A673 (cell line): ENCODE measurements around the gene TMED6. TPM values are rescaled to one million over a fixed set of nuclear protein-coding genes. Genes with fewer than 3 reads are reported as not detected.

Source experiments
- BruUV-seq: library from RNA; stranded (reverse); fragments of 400-500 nt; replicated peaks from 2 replicates; lab custom pipeline; 2021; lab: Mats Ljungman, UMichigan
- CTCF ChIA-PET: fragments of 300-600 bp; sonication (Branson Sonifier 250); formaldehyde crosslinking; loops from one replicate; lab custom pipeline; 2022; ENCODE audit warnings: antibody characterized with exemption; lab: Charles Lee
- POLR2A ChIA-PET: fragments of 300-600 bp; sonication (Branson Sonifier 250); formaldehyde crosslinking; loops from one replicate; lab custom pipeline; 2022; ENCODE audit warnings: antibody characterized with exemption; ENCODE audit not compliant: low non-redundant PET; lab: Charles Lee
- DNase-seq: peaks from one replicate; pipeline ENCODE4 v3.0.0-alpha.2; 2015; ENCODE audit warnings: low spot score
- H3K27ac ChIP-seq: fragments of 200-600 bp; sonication (generic); 2 replicates; pipeline ENCODE4 v1.5.1; 2016; ENCODE audit warnings: mixed run types, low read depth, mild to moderate bottlenecking, mixed read lengths, antibody characterized with exemption, low read length; ENCODE audit not compliant: poor library complexity, severe bottlenecking
- H3K27me3 ChIP-seq: fragments of 200-600 bp; sonication (generic); replicated peaks from 2 replicates; pipeline ENCODE4 v1.6.1; 2017; ENCODE audit warnings: mixed run types, low read depth, mild to moderate bottlenecking, mixed read lengths, antibody characterized with exemption, low read length; ENCODE audit not compliant: insufficient read depth, poor library complexity
- H3K36me3 ChIP-seq: fragments of 200-600 bp; sonication (generic); 2 replicates; pipeline ENCODE4 v1.6.1; 2016; ENCODE audit warnings: mixed run types, mild to moderate bottlenecking, mixed read lengths, antibody characterized with exemption, low read length; ENCODE audit not compliant: insufficient read depth, poor library complexity, severe bottlenecking
- H3K4me1 ChIP-seq: fragments of 200-600 bp; sonication (generic); 2 replicates; pipeline ENCODE4 v1.6.1; 2017; ENCODE audit warnings: mixed run types, mild to moderate bottlenecking, mixed read lengths, antibody characterized with exemption, low read length; ENCODE audit not compliant: insufficient read depth, poor library complexity, severe bottlenecking
- H3K4me3 ChIP-seq: fragments of 200-600 bp; sonication (generic); 2 replicates; pipeline ENCODE4 v1.5.1; 2016; ENCODE audit warnings: low read depth, mixed run types, mild to moderate bottlenecking, mixed read lengths, low read length; ENCODE audit not compliant: poor library complexity, severe bottlenecking
- H3K9me3 ChIP-seq: fragments of 200-600 bp; sonication (generic); 2 replicates; pipeline ENCODE4 v1.6.1; 2016; ENCODE audit warnings: mixed run types, low read depth, mild to moderate bottlenecking, mixed read lengths, antibody characterized with exemption, low read length; ENCODE audit not compliant: poor library complexity, severe bottlenecking
- EZH2 ChIP-seq: fragments of 200-600 bp; sonication (generic); IDR thresholded peaks from 2 replicates; pipeline ENCODE4 v1.6.1; 2017; ENCODE audit warnings: borderline replicate concordance, low read depth, mild to moderate bottlenecking, mixed read lengths, antibody characterized with exemption, low read length; ENCODE audit not compliant: poor library complexity, severe bottlenecking
- intact Hi-C: fragments of 100-400 bp; cut with micrococcal nuclease; formaldehyde crosslinking; loops from one replicate; pipeline ENCODE4 v1.10.0; 2022; ENCODE audit not compliant: unreplicated experiment
- total RNA-seq: library from RNA; stranded (reverse); gene quantifications from 2 replicates; pipeline ENCODE4 v1.2.3, GENCODE V29; 2021
- TF ChIP-seq, protein P1 (sequence below): fragments of 300-800, 200-600 bp; sonication (generic); conservative IDR thresholded peaks from 2 replicates; pipeline ENCODE4 v1.5.1; 2017; ENCODE audit warnings: low read depth, mild to moderate bottlenecking, antibody characterized with exemption, low read length, moderate library complexity, mixed read lengths

TMED6 gene
- total RNA-seq, 1 experiment from 2014 or later, result 1.8 TPM

DNA sequence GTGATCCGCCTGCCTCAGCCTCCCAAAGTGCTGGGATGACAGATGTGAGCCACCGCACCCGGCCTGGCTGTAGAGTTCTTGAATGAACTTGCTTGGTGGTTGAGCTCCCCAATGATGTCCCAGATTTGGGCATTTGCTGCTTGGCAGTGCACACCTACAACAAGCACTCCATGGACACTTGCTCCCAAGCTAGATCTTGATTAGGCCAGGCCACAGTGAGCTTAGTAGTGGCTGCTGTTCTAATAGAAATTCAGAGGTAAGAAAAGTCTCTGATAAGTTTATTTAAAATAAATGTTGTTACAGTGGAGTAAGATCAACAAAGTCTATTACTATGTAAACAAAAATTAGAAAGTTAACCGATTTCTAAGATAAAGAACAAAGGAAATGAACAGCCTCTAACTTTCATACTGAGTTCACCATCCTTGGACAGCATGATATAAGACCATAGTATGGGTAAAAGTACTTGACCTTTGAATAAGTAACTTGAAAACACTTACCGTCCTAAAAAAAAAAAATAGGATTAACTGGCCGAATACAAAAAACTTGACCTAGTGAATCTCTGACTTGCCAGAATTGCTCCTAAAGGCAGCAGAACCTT lies 951 bp downstream of the TMED6 start:
- no TSS peak for BruUV-seq
- no peak overlapping the region for H3K27ac ChIP-seq
- intact Hi-C loops, result no loop called here
- H3K4me1 ChIP-seq, result no peaks in the 10 kb centered on the region
- no peaks in the 10 kb centered on the region for H3K27me3 ChIP-seq
- no peaks in the 10 kb centered on the region for H3K9me3 ChIP-seq
- ChIA-PET POLR2A (no interaction called here), CTCF (no interaction called here)
- no peak overlapping the region for H3K4me3 ChIP-seq
- H3K36me3 ChIP-seq, result no peaks in the 10 kb centered on the region
- no peak for TF ChIP-seq EZH2
- TF ChIP-seq, protein P1, sequence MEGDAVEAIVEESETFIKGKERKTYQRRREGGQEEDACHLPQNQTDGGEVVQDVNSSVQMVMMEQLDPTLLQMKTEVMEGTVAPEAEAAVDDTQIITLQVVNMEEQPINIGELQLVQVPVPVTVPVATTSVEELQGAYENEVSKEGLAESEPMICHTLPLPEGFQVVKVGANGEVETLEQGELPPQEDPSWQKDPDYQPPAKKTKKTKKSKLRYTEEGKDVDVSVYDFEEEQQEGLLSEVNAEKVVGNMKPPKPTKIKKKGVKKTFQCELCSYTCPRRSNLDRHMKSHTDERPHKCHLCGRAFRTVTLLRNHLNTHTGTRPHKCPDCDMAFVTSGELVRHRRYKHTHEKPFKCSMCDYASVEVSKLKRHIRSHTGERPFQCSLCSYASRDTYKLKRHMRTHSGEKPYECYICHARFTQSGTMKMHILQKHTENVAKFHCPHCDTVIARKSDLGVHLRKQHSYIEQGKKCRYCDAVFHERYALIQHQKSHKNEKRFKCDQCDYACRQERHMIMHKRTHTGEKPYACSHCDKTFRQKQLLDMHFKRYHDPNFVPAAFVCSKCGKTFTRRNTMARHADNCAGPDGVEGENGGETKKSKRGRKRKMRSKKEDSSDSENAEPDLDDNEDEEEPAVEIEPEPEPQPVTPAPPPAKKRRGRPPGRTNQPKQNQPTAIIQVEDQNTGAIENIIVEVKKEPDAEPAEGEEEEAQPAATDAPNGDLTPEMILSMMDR, result no peak
- DNase-seq, result no peak

GRCh38 chr16:69349536-69349935 lies 2.0 kb downstream of the TMED6 start:
- no TSS peak for BruUV-seq
- TF ChIP-seq EZH2, result no peak
- TF ChIP-seq, protein P1, result no peak
- Histone ChIP-seq H3K27ac (no peak overlapping the region), H3K27me3 (no peaks in the 10 kb centered on the region), H3K9me3 (no peaks in the 10 kb centered on the region), H3K4me1 (no peaks in the 10 kb centered on the region), H3K36me3 (no peaks in the 10 kb centered on the region), H3K4me3 (no peak overlapping the region)
- intact Hi-C loops, result no loop called here
- POLR2A ChIA-PET, result no interaction called here
- DNase-seq, result no peak
- CTCF ChIA-PET, result no interaction called here

DNA sequence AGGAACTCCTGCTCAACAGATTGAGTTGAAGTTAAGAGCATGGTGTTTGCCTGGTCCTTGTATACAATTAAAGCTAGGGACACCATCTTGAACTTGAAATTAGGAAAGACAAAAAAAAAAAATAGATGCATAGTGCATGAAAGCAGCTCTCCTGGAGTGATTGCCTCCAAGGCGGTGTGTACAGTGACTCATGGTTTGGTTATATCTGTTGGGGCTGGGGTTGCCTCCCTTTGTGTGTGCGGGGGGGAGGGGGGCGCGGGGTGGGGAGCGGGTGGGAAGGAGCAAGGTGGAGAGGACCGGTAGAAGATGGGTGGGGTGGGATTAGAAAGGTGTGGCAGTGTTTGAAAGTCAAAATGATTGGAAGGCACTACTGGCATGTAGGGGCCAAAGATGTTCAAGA lies 3.4 kb downstream of the TMED6 start:
- peaks cover 12% of the 10 kb centered on the region for H3K36me3 ChIP-seq
- ChIA-PET POLR2A (no interaction called here), CTCF (no interaction called here)
- H3K4me1 ChIP-seq, result no peaks in the 10 kb centered on the region
- H3K9me3 ChIP-seq, result no peaks in the 10 kb centered on the region
- no peak overlapping the region for H3K27ac ChIP-seq
- no peaks in the 10 kb centered on the region for H3K27me3 ChIP-seq
- DNase-seq, result no peak
- intact Hi-C loops, result no loop called here
- no peak overlapping the region for H3K4me3 ChIP-seq
- TF ChIP-seq EZH2, result no peak
- no TSS peak for BruUV-seq

DNA sequence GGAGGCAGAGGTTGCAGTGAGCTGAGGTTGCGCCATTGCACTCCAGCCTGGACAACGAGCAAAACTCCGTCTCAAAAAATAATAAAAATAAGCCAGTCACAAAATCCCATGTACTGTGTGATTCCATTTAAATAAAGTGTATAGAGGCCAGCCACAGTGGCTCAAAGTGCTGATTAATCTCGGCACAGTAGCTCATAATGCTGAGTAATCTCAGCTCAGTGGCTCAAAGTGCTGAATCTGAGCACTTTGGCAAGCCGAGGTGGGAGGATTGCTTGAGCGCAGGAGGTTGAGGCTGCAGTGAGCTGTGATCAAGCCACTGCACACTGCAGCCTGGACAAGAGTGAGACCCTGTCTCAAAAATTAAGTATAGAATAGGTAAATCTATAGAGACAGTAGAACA lies 4.9 kb downstream of the TMED6 start:
- H3K36me3 ChIP-seq, result peaks cover 26% of the 10 kb centered on the region
- ChIA-PET POLR2A (no interaction called here), CTCF (no interaction called here)
- intact Hi-C loops, result no loop called here
- DNase-seq, result no peak
- BruUV-seq, result no TSS peak
- TF ChIP-seq, protein P1, result no peak
- TF ChIP-seq EZH2, result no peak
- no peaks in the 10 kb centered on the region for H3K4me1 ChIP-seq
- no peaks in the 10 kb centered on the region for H3K9me3 ChIP-seq
- H3K4me3 ChIP-seq, result no peak overlapping the region
- H3K27me3 ChIP-seq, result no peaks in the 10 kb centered on the region
- no peak overlapping the region for H3K27ac ChIP-seq
